GM12878 (cell line): ENCODE measurements around the gene CRYBG3. TPM values are rescaled to one million over a fixed set of nuclear protein-coding genes. Genes with fewer than 3 reads are reported as not detected.

ENCODE experiments used
- ATAC-seq: fragments of 200-7000 bp; cut with Tn5 transposase; 3 replicates; pipeline ENCODE4 v1.9.1; 2020; ENCODE audit warnings: mild to moderate bottlenecking, moderate library complexity
- BruUV-seq: library from RNA; stranded (reverse); fragments of 400-500 nt; replicated peaks from 2 replicates; lab custom pipeline; 2021; lab: Mats Ljungman, UMichigan
- CTCF ChIA-PET: fragments of 300-600 bp; sonication (Branson Sonifier 250); formaldehyde crosslinking; extraction: SDS; loops from one replicate; lab custom pipeline; 2021; ENCODE audit warnings: inconsistent platforms; lab: Yijun Ruan, JAX
- POLR2A ChIA-PET: fragments of 350-600 bp; formaldehyde crosslinking; extraction: SDS; loops from one replicate; lab custom pipeline; 2021; ENCODE audit warnings: inconsistent platforms; lab: Charles Lee
- RAD21 ChIA-PET: fragments of 300-600 bp; sonication (Branson Sonifier 250); formaldehyde crosslinking; loops from one replicate; lab custom pipeline; 2023; ENCODE audit warnings: antibody characterized with exemption; ENCODE audit not compliant: unreplicated experiment; lab: Charles Lee
- SMC1A ChIA-PET: fragments of 300-600 bp; sonication (Branson Sonifier 250); formaldehyde crosslinking; loops from one replicate; lab custom pipeline; 2023; ENCODE audit not compliant: unreplicated experiment, uncharacterized antibody; lab: Charles Lee
- DNase-seq: peaks from one replicate; pipeline ENCODE4 v3.0.0-alpha.2; 2011; ENCODE audit warnings: low read depth, low spot score
- FAIRE-seq: peaks from 3 replicates; lab custom pipeline; 2011; peaks lifted over from hg19 to GRCh38; lab: Jason Lieb, UNC
- H2AFZ ChIP-seq: 2 replicates; pipeline ENCODE4 v1.6.0; 2011; ENCODE audit warnings: low read depth, low read length, control low read depth; ENCODE audit not compliant: control insufficient read depth
- H3K27ac ChIP-seq: 2 replicates; pipeline ENCODE4 v1.5.1; 2011; ENCODE audit warnings: control low read depth; ENCODE audit not compliant: control insufficient read depth, insufficient read depth
- H3K27me3 ChIP-seq, 2 experiments: replicated peaks in 1 of 2; 2 replicates each; pipeline versions ENCODE4 v1.6.0 to v1.6.1; 2011; ENCODE audit warnings: low read length in 1 of 2; ENCODE audit not compliant: control insufficient read depth in 2 of 2, insufficient read depth in 2 of 2
- H3K36me3 ChIP-seq, 2 experiments: 2 replicates each; pipeline ENCODE4 v1.5.1; 2011; ENCODE audit warnings: low read length in 1 of 2; ENCODE audit not compliant: control insufficient read depth in 2 of 2, insufficient read depth in 2 of 2
- H3K4me1 ChIP-seq: 2 replicates; pipeline ENCODE4 v1.6.1; 2011; ENCODE audit warnings: mild to moderate bottlenecking, low read length, moderate library complexity, mixed read lengths; ENCODE audit not compliant: control insufficient read depth, insufficient read depth
- H3K4me2 ChIP-seq: 2 replicates; pipeline ENCODE4 v1.6.0; 2011; ENCODE audit warnings: control low read depth; ENCODE audit not compliant: control insufficient read depth, insufficient read depth
- H3K4me3 ChIP-seq: fragments of 200-600 bp; sonication (generic); 2 replicates; pipeline ENCODE4 v1.5.1; 2016
- H3K79me2 ChIP-seq: 2 replicates; pipeline ENCODE4 v1.6.0; 2011; ENCODE audit warnings: low read length; ENCODE audit not compliant: control insufficient read depth, insufficient read depth
- H3K9ac ChIP-seq: 2 replicates; pipeline ENCODE4 v1.8.0; 2011; ENCODE audit warnings: low read length, control low read depth, mixed read lengths; ENCODE audit not compliant: control insufficient read depth, insufficient read depth
- H3K9me3 ChIP-seq: replicated peaks from 3 replicates; pipeline ENCODE4 v1.5.1; 2011; ENCODE audit warnings: mild to moderate bottlenecking, low read length; ENCODE audit not compliant: control insufficient read depth, insufficient read depth
- H4K20me1 ChIP-seq: 2 replicates; pipeline ENCODE4 v1.6.0; 2011; ENCODE audit not compliant: control insufficient read depth, insufficient read depth
- ATF7 ChIP-seq: fragments of 450-650 bp; IDR thresholded peaks from 2 replicates; pipeline ENCODE4 v1.6.1; 2016; ENCODE audit warnings: low read depth, mild to moderate bottlenecking
- WGBS: methylation state at CpG from one replicate; pipeline ENCODE4 v1.1.6; 2016; ENCODE audit warnings: low lambda C conversion rate; ENCODE audit not compliant: insufficient replicate concordance, insufficient coverage; ENCODE audit errors: missing lambda C conversion rate; 5-methylcytosine and 5-hydroxymethylcytosine counted together
- in situ Hi-C: fragments of 300-500 bp; cut with MboI; formaldehyde crosslinking; loops from 9 replicates; pipeline ENCODE4 v1.14.3; 2018; ENCODE audit warnings: mixed read lengths
- intact Hi-C: fragments of 100-400 bp; cut with micrococcal nuclease; formaldehyde crosslinking; loops from one replicate; pipeline ENCODE4 v1.14.2; 2022; ENCODE audit not compliant: unreplicated experiment
- polyA plus RNA-seq, 11 experiments: library from polyadenylated mRNA; depleted of rRNA in 4 of 11; unstranded in 6 of 11; stranded (reverse) in 5 of 11; fragments of >200 nt; fragmentation: Nextera tagmentation in 4 of 11; fragmentation: Illumina TruSeq in 1 of 11; extraction: Ambion mirVana in 4 of 11; extraction: Trizol in 1 of 11; gene quantifications; 1 replicate in 1 of 11; 2 replicates in 10 of 11; pipeline versions ENCODE4 v1.2.1 to v1.2.3, GENCODE V29; 2011 to 2016; ENCODE audit warnings: inconsistent platforms in 2 of 11, missing spikeins in 2 of 11, low read depth in 1 of 11
- total RNA-seq, 4 experiments: library from RNA; depleted of rRNA in 3 of 4; stranded (reverse); fragments of >200 nt in 3 of 4; fragmentation: Illumina TruSeq in 1 of 4; extraction: Trizol in 1 of 4; gene quantifications; 2 replicates each; pipeline versions ENCODE4 v1.2.1 to v1.2.3, GENCODE V29; 2013 to 2021
- TF ChIP-seq, protein P1 (sequence below): fragments of 450-650 bp; IDR thresholded peaks from 2 replicates; pipeline ENCODE4 v1.6.1; 2018; ENCODE audit warnings: mild to moderate bottlenecking, low read depth, moderate library complexity; ENCODE audit not compliant: partially characterized antibody

Gene CRYBG3
- total and polyA plus RNA-seq, 10 of the 15 experiments (the other 5 are each of a cell fraction or from before 2014, with no cell fraction given), result 0.11 to 5.4 (median 1.6) TPM

DNA sequence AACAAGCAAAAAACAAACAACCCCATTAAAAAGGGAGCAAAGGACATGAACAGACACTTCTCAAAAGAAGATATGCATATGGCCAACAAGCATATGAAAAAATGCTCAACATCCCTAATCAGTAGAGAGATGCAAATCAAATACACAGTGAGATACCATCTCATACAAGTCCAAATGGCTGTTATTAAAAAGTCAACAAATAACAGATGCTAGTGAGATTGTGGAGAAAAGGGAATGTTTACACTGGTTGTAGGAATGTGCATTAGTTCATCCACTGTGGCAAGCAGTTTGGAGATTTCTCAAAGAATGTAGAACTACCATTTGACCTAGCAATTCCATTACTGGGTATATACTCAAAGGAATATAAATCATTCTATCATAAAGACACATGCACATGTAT lies 105.9 kb downstream of the CRYBG3 start:
- in situ Hi-C loops, result no loop called here
- Histone ChIP-seq H4K20me1 (no peaks in the 10 kb centered on the region), H3K27ac (no peak overlapping the region), H3K4me2 (no peak overlapping the region), H3K79me2 (no peaks in the 10 kb centered on the region), H3K36me3 (no peaks in the 10 kb centered on the region; a peak in 1 of 4 replicates), H3K9me3 (no peaks in the 10 kb centered on the region), H3K4me3 (no peak overlapping the region), H2AFZ (no peak overlapping the region), H3K4me1 (no peaks in the 10 kb centered on the region), H3K9ac (no peak overlapping the region), H3K27me3 (no peaks in the 10 kb centered on the region)
- TF ChIP-seq ATF7, result no peak
- intact Hi-C loops, result no loop called here
- FAIRE-seq, result no peak
- no TSS peak for BruUV-seq
- ATAC-seq, result no peak
- no peak for DNase-seq
- ChIA-PET SMC1A (interaction anchor here (0.6 kb wide), 1 partner anchor 40 kb away, joined by 3 read pairs; no protein-coding TSS in a partner anchor), CTCF (no interaction called here), RAD21 (no interaction called here), POLR2A (no interaction called here)

DNA sequence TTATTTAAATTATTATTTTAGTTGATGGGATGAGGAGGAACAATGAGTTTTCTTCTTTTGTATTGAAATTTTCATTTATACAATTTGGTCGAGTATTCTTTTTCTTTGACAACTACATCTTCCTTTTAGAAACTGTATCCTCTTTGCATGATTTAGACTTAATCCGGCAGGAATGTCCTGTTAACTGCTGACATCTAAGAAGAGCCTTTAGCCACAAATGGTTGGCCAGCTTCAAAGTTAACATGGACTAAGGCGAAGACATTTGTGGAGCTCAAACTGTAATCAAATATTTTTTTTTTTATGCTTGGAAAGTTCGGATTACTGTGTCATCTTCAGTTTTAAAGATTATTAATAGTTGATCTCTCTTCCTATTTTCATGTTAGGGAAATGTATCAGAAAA lies 107.2 kb downstream of the CRYBG3 start:
- CTCF ChIA-PET, result interaction anchor here (1.8 kb wide), 1 partner anchor 14 kb away, joined by 5 read pairs; no protein-coding TSS in a partner anchor
- no TSS peak for BruUV-seq
- no peak overlapping the region for H3K4me2 ChIP-seq
- WGBS, result 97% methylated on average over 4 of the region's 4 CpGs
- H3K79me2 ChIP-seq, result no peaks in the 10 kb centered on the region
- TF ChIP-seq, protein P1, sequence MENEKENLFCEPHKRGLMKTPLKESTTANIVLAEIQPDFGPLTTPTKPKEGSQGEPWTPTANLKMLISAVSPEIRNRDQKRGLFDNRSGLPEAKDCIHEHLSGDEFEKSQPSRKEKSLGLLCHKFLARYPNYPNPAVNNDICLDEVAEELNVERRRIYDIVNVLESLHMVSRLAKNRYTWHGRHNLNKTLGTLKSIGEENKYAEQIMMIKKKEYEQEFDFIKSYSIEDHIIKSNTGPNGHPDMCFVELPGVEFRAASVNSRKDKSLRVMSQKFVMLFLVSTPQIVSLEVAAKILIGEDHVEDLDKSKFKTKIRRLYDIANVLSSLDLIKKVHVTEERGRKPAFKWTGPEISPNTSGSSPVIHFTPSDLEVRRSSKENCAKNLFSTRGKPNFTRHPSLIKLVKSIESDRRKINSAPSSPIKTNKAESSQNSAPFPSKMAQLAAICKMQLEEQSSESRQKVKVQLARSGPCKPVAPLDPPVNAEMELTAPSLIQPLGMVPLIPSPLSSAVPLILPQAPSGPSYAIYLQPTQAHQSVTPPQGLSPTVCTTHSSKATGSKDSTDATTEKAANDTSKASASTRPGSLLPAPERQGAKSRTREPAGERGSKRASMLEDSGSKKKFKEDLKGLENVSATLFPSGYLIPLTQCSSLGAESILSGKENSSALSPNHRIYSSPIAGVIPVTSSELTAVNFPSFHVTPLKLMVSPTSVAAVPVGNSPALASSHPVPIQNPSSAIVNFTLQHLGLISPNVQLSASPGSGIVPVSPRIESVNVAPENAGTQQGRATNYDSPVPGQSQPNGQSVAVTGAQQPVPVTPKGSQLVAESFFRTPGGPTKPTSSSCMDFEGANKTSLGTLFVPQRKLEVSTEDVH, result no peak
- RAD21 ChIA-PET, result no interaction called here
- no peaks in the 10 kb centered on the region for H3K4me1 ChIP-seq
- no peak overlapping the region for H3K27ac ChIP-seq
- no peaks in the 10 kb centered on the region for H4K20me1 ChIP-seq
- H3K27me3 ChIP-seq, result no peaks in the 10 kb centered on the region
- H3K9me3 ChIP-seq, result no peaks in the 10 kb centered on the region
- H3K4me3 ChIP-seq, result no peak overlapping the region
- POLR2A ChIA-PET, result no interaction called here
- H2AFZ ChIP-seq, result no peak overlapping the region
- SMC1A ChIA-PET, result interaction anchor here (0.8 kb wide), 1 partner anchor 9 kb away, joined by 3 read pairs; no protein-coding TSS in a partner anchor
- intact Hi-C loops (no loop called here), in situ Hi-C loops (no loop called here)
- no peaks in the 10 kb centered on the region; a peak in 1 of 4 replicates for H3K36me3 ChIP-seq
- ATAC-seq (no peak), DNase-seq (no peak), FAIRE-seq (no peak)
- H3K9ac ChIP-seq, result no peak overlapping the region
